ENCODE results near the gene DNAJC5.

DNAJC5 gene

GRCh38 chr20:63897978-63898561, 3.1 kb downstream of the DNAJC5 start:
- Histone ChIP-seq H3K9me3 (ENCODE audit: insufficient read depth, low read length) (no peaks in the 10 kb centered on the region), H3F3A (ENCODE audit: insufficient read depth) (peaks cover 8% of the 10 kb centered on the region; the same call in 1 of the 2 replicates), H3K9ac (ENCODE audit: low read length) (no peak overlapping the region), H3K27me3 (ENCODE audit: low read length) (no peaks in the 10 kb centered on the region), H3K4me2 (ENCODE audit: low read depth, low read length, poor library complexity, severe bottlenecking) (no peak overlapping the region), H3K36me3 (ENCODE audit: low read length) (no peaks in the 10 kb centered on the region), H3K9me2 (replicated peaks; ENCODE audit: insufficient read depth, low read length) (no peaks in the 10 kb centered on the region), H2AFZ (ENCODE audit: low read depth, low read length, severe bottlenecking) (no peak overlapping the region), H3K27ac (ENCODE audit: low read depth, low read length) (no peak overlapping the region), H3K79me2 (ENCODE audit: insufficient read depth, low read length) (peaks cover 71% of the 10 kb centered on the region), H3K4me3 (ENCODE audit: insufficient read depth, low read length, poor library complexity, severe bottlenecking) (no peak overlapping the region), H4K20me1 (ENCODE audit: low read depth, low read length) (no peaks in the 10 kb centered on the region; the same call in 1 of the 2 replicates)
- TF ChIP-seq EZH2phosphoT487 (conservative IDR thresholded peaks at IDR 0.05; ENCODE audit: low read length): no peak
- no peak for TF ChIP-seq CTCF (IDR thresholded peaks at IDR 0.05; ENCODE audit: insufficient read depth, low read length, poor library complexity, severe bottlenecking)

- Histone ChIP-seq H3K27ac (ENCODE audit: low read depth, low read length) (no peak overlapping the region), H2AFZ (ENCODE audit: low read depth, low read length, severe bottlenecking) (no peak overlapping the region), H3K9ac (ENCODE audit: low read length) (no peak overlapping the region), H3K9me2 (replicated peaks; ENCODE audit: insufficient read depth, low read length) (no peaks in the 10 kb centered on the region), H3K9me3 (ENCODE audit: insufficient read depth, low read length) (no peaks in the 10 kb centered on the region), H3K4me2 (ENCODE audit: low read depth, low read length, poor library complexity, severe bottlenecking) (no peak overlapping the region), H3K36me3 (ENCODE audit: low read length) (no peaks in the 10 kb centered on the region), H3K79me2 (ENCODE audit: insufficient read depth, low read length) (peaks cover 81% of the 10 kb centered on the region), H3K27me3 (ENCODE audit: low read length) (no peaks in the 10 kb centered on the region), H3K4me3 (ENCODE audit: insufficient read depth, low read length, poor library complexity, severe bottlenecking) (no peak overlapping the region), H3F3A (ENCODE audit: insufficient read depth) (peaks cover 8% of the 10 kb centered on the region; the same call in 1 of the 2 replicates), H4K20me1 (ENCODE audit: low read depth, low read length) (no peaks in the 10 kb centered on the region; the same call in 1 of the 2 replicates)
- TF ChIP-seq CTCF (IDR thresholded peaks at IDR 0.05; ENCODE audit: insufficient read depth, low read length, poor library complexity, severe bottlenecking) (no peak), EZH2phosphoT487 (conservative IDR thresholded peaks at IDR 0.05; ENCODE audit: low read length) (no peak)
Observed at GRCh38 chr20:63898882-63899558, 4.1 kb downstream of the DNAJC5 start.

- H3K9me3 ChIP-seq (ENCODE audit: insufficient read depth, low read length): no peaks in the 10 kb centered on the region
- no peak overlapping the region for H3K9ac ChIP-seq (ENCODE audit: low read length)
- no peak overlapping the region for H3K27ac ChIP-seq (ENCODE audit: low read depth, low read length)
- H3K4me2 ChIP-seq (ENCODE audit: low read depth, low read length, poor library complexity, severe bottlenecking): no peak overlapping the region
- H3F3A ChIP-seq (ENCODE audit: insufficient read depth): peaks cover 8% of the 10 kb centered on the region; the same call in 1 of the 2 replicates
- no peak for TF ChIP-seq CTCF (IDR thresholded peaks at IDR 0.05; ENCODE audit: insufficient read depth, low read length, poor library complexity, severe bottlenecking)
- no peak for TF ChIP-seq EZH2phosphoT487 (conservative IDR thresholded peaks at IDR 0.05; ENCODE audit: low read length)
- H3K36me3 ChIP-seq (ENCODE audit: low read length): no peaks in the 10 kb centered on the region
- H4K20me1 ChIP-seq (ENCODE audit: low read depth, low read length): peaks cover 4% of the 10 kb centered on the region; the same call in 1 of the 2 replicates
- H2AFZ ChIP-seq (ENCODE audit: low read depth, low read length, severe bottlenecking): no peak overlapping the region
- no peaks in the 10 kb centered on the region for H3K27me3 ChIP-seq (ENCODE audit: low read length)
- no peaks in the 10 kb centered on the region for H3K9me2 ChIP-seq (replicated peaks; ENCODE audit: insufficient read depth, low read length)
- H3K4me3 ChIP-seq (ENCODE audit: insufficient read depth, low read length, poor library complexity, severe bottlenecking): no peak overlapping the region
- peaks cover 94% of the 10 kb centered on the region for H3K79me2 ChIP-seq (ENCODE audit: insufficient read depth, low read length)
Observed at GRCh38 chr20:63900413-63900812, 5.5 kb downstream of the DNAJC5 start.

All from SU-DHL-6 (cell line).